RWPE1 (cell line): Measurements from ENCODE around the gene RAI14.

ENCODE experiments used
- CTCF ChIA-PET: fragments of 350-600 bp; sonication (Branson Sonifier 250); formaldehyde crosslinking; extraction: SDS; loops from one replicate; lab custom pipeline; 2021; lab: Yijun Ruan, JAX
- POLR2A ChIA-PET: fragments of 400-600 bp; formaldehyde crosslinking; extraction: SDS; loops from one replicate; lab custom pipeline; 2020; ENCODE audit warnings: antibody characterized with exemption; ENCODE audit not compliant: low non-redundant PET; lab: Yijun Ruan, JAX
- DNase-seq: peaks from one replicate; pipeline ENCODE4 v3.0.0; 2012; ENCODE audit warnings: low spot score
- H3K27ac ChIP-seq: fragments of 450-650 bp; 2 replicates; pipeline ENCODE4 v1.5.1; 2017
- CTCF ChIP-seq: fragments of 450-650 bp; conservative IDR thresholded peaks from 2 replicates; pipeline ENCODE4 v1.5.1; 2017; ENCODE audit warnings: low read depth, mild to moderate bottlenecking

Gene RAI14

GRCh38 chr5:34677428-34677827 lies 21.3 kb downstream of the RAI14 start:
- DNase-seq: no peak
- no peak for TF ChIP-seq CTCF
- CTCF ChIA-PET: no interaction called here
- H3K27ac ChIP-seq: no peak overlapping the region
- POLR2A ChIA-PET: no interaction called here

GRCh38 chr5:34680896-34681295 lies 24.8 kb downstream of the RAI14 start:
- POLR2A ChIA-PET: no interaction called here

GRCh38 chr5:34682926-34683623 lies 26.9 kb downstream of the RAI14 start:
- CTCF ChIA-PET: interaction anchor here (0.6 kb wide), 1 partner anchor 320 kb away, joined by 4 read pairs; no protein-coding TSS in a partner anchor
- POLR2A ChIA-PET: no interaction called here
- no peak for TF ChIP-seq CTCF
- no peak for DNase-seq
- H3K27ac ChIP-seq: no peak overlapping the region

More at GRCh38 chr5:34680896-34681295, 24.8 kb downstream of the RAI14 start:
- no peak overlapping the region for H3K27ac ChIP-seq
- CTCF ChIA-PET: no interaction called here
- no peak for DNase-seq
- TF ChIP-seq CTCF: no peak

GRCh38 chr5:34684281-34684979 lies 28.3 kb downstream of the RAI14 start:
- DNase-seq: no peak
- POLR2A ChIA-PET: no interaction called here
- no peak overlapping the region for H3K27ac ChIP-seq
- no peak for TF ChIP-seq CTCF
- CTCF ChIA-PET: no interaction called here

- no peak overlapping the region for H3K27ac ChIP-seq
- DNase-seq: no peak
- POLR2A ChIA-PET: no interaction called here
- no peak for TF ChIP-seq CTCF
- CTCF ChIA-PET: no interaction called here
Measured at GRCh38 chr5:34684980-34685352, 28.8 kb downstream of the RAI14 start.

- no peak for DNase-seq
- no peak for TF ChIP-seq CTCF
- ChIA-PET CTCF (no interaction called here), POLR2A (no interaction called here)
- no peak overlapping the region for H3K27ac ChIP-seq
Measured at GRCh38 chr5:34685485-34686165, 29.5 kb downstream of the RAI14 start.
